SJSA1 (cell line): ENCODE data around the gene MYADML2. TPM values are rescaled to one million over a fixed set of nuclear protein-coding genes. Genes with fewer than 3 reads are reported as not detected.

Experiments
- DNase-seq, 2 experiments: peaks; one replicate each; pipeline ENCODE4 v3.0.0-alpha.2; 2015 to 2020; ENCODE audit warnings: low spot score in 2 of 2, low read depth in 1 of 2
- H3K27ac ChIP-seq: fragments of 250-450 bp; sonication (Bioruptor Pico); 2 replicates; pipeline ENCODE4 v1.5.1; 2020; ENCODE audit warnings: mild to moderate bottlenecking, moderate library complexity
- H3K27me3 ChIP-seq: fragments of 250-450 bp; sonication (Bioruptor Pico); replicated peaks from 2 replicates; pipeline ENCODE4 v1.5.1; 2020; ENCODE audit warnings: mild to moderate bottlenecking, moderate library complexity
- H3K36me3 ChIP-seq: fragments of 250-450 bp; sonication (Bioruptor Pico); 2 replicates; pipeline ENCODE4 v1.5.1; 2020; ENCODE audit warnings: mild to moderate bottlenecking
- H3K4me1 ChIP-seq: fragments of 250-450 bp; sonication (Bioruptor Pico); replicated peaks from 2 replicates; pipeline ENCODE4 v1.6.1; 2021; ENCODE audit warnings: mild to moderate bottlenecking
- H3K4me3 ChIP-seq: fragments of 250-450 bp; sonication (Bioruptor Pico); 2 replicates; pipeline ENCODE4 v1.5.1; 2020; ENCODE audit warnings: mild to moderate bottlenecking
- H3K9me3 ChIP-seq: fragments of 250-450 bp; sonication (Bioruptor Pico); replicated peaks from 2 replicates; pipeline ENCODE4 v1.5.1; 2020; ENCODE audit warnings: mild to moderate bottlenecking
- total RNA-seq: library from RNA; depleted of rRNA; stranded (reverse); fragments of >200 nt; shearing (Covaris generic); gene quantifications from 2 replicates; pipeline ENCODE4 v1.2.3, GENCODE V29; 2014; rRNA removed

MYADML2 gene
- total RNA-seq, 1 experiment from 2014 or later = not detected

DNA sequence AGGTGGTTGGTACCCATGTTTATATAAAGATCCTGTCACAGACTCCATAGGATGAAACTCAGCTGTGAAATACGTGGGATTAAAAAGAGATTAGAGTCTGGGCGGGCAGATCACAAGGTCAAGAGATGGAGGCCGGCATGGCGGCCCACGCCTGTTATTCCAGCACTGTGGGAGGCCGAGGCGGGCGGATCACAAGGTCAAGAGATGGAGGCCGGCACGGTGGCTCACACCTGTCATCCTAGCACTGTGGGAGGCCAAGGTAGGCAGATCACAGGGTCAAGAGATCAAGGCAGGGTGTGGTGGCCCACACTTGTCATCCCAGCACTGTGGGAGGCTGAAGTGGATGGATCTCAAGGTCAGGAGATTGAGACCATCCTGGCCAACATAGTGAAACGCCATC, 51.6 kb downstream of the MYADML2 start:
- H3K27me3 ChIP-seq = no peaks in the 10 kb centered on the region
- H3K9me3 ChIP-seq = no peaks in the 10 kb centered on the region
- no peak for DNase-seq
- peaks cover 72% of the 10 kb centered on the region for H3K36me3 ChIP-seq
- H3K4me3 ChIP-seq = no peak overlapping the region
- H3K27ac ChIP-seq = no peak overlapping the region
- peaks cover 42% of the 10 kb centered on the region for H3K4me1 ChIP-seq

DNA sequence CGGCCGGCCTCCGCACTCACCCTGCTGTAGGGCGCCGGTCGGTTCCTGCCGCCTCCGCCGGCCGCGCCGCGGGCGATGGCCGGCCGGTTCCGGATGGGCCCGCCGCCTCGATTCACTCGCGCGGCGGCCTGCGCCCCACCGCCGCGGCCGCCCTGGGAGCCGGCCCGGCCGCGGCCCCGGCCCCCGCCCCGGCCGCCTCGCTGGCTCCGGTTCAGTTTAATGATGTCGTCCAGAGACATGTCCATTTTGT, 55.8 kb downstream of the MYADML2 start:
- Histone ChIP-seq H3K4me1 (peaks cover 25% of the 10 kb centered on the region), H3K27me3 (no peaks in the 10 kb centered on the region), H3K4me3 (peak overlapping the region; percentile 69), H3K36me3 (peaks cover 76% of the 10 kb centered on the region), H3K9me3 (no peaks in the 10 kb centered on the region), H3K27ac (peak overlapping the region; percentile 72)
- no peak for DNase-seq

DNA sequence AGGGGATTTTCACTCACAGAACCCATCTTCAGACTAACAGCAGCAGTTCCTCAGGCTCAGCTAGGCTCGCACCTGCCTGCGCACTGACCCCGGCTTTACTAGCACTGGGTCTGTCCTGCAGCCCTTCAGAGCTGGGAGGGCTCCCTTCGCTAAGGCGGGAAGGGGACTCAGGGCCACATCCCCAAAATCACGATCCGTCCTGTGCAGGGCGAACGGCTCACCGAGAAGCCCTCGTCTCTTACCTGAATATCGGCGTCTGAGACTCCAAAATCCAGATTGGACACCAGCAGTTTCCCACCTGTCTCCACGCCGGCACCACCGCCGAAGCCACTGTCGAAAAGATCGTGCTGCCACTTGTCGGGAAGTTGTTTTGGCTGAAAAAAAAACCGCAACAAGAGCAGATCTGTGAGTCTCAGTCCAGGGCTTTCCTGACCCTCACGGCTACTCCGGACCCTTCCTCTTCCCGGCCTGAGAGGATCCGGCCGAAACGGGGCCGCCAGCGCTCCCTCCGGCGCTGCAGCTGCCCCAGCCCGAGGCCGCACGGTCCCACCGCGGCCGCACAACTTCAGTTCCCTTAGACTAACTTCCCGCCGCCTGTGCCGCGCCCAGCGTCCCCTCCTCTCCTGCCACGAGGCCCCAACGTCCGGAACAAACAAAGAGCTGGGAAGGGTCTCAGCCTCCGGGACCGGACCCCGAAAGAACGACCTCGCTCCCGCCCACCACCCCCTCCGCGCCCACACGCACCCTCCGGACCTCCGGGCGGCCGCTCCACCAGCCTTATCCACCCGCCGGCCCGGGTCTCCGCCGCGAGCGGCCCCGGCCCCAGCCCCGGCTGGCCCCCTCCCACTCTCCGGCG, 56.4 kb downstream of the MYADML2 start:
- H3K27me3 ChIP-seq = no peaks in the 10 kb centered on the region
- H3K36me3 ChIP-seq = peaks cover 76% of the 10 kb centered on the region
- H3K4me1 ChIP-seq = peaks cover 29% of the 10 kb centered on the region
- DNase-seq = peak in 1 of 2 experiments; percentile 56
- H3K9me3 ChIP-seq = no peaks in the 10 kb centered on the region
- peak overlapping the region; percentile 69 for H3K4me3 ChIP-seq
- H3K27ac ChIP-seq = peak overlapping the region; percentile 72

Other genes starting within 250 kb of the MYADML2 start
- 19.5 and 34.3 TPM in 2 replicates for gene MRPL12, start 243.9 kb downstream of the MYADML2 start, total RNA-seq
- gene SLC25A10, start 234.9 kb downstream of the MYADML2 start, total RNA-seq = 26.5 and 29.2 TPM in 2 replicates
- not detected in 2 replicates for gene GCGR, start 143.1 kb downstream of the MYADML2 start, total RNA-seq
- 154 and 180 TPM in 2 replicates for gene MCRIP1, start 113.9 kb downstream of the MYADML2 start, total RNA-seq
- gene PPP1R27, start 112.2 kb downstream of the MYADML2 start, total RNA-seq = not detected in 2 replicates
- 1,635 and 2,300 TPM in 2 replicates for gene P4HB, start 86.7 kb downstream of the MYADML2 start, total RNA-seq
- gene ARHGDIA, start 75.9 kb downstream of the MYADML2 start, total RNA-seq = 276 and 304 TPM in 2 replicates
- gene ALYREF, start 55.6 kb downstream of the MYADML2 start, total RNA-seq = 482 and 554 TPM in 2 replicates
- 416 and 712 TPM in 2 replicates for gene ANAPC11, start 55.5 kb downstream of the MYADML2 start, total RNA-seq
- gene NPB, start 45.0 kb downstream of the MYADML2 start, total RNA-seq = 0.56 and 0.84 TPM in 2 replicates
- gene PCYT2, start 35.8 kb downstream of the MYADML2 start, total RNA-seq = 68.8 and 74.2 TPM in 2 replicates
- gene SIRT7, start 29.1 kb downstream of the MYADML2 start, total RNA-seq = 23.9 and 34.7 TPM in 2 replicates
- 25.2 and 30.9 TPM in 2 replicates for gene MAFG, start 19.5 kb downstream of the MYADML2 start, total RNA-seq
- gene PYCR1, start 9.9 kb downstream of the MYADML2 start, total RNA-seq = 67.3 and 83.5 TPM in 2 replicates
- 1.4 and 2.4 TPM in 2 replicates for gene NOTUM, start 14.0 kb upstream of the MYADML2 start, total RNA-seq
- gene ASPSCR1, start 30.4 kb upstream of the MYADML2 start, total RNA-seq = 38.5 and 55.4 TPM in 2 replicates
- 180 and 261 TPM in 2 replicates for gene CENPX, start 75.6 kb upstream of the MYADML2 start, total RNA-seq
- gene LRRC45, start 76.1 kb upstream of the MYADML2 start, total RNA-seq = 35.2 and 41.2 TPM in 2 replicates
- 9.9 TPM in 2 replicates for gene RAC3, start 84.4 kb upstream of the MYADML2 start, total RNA-seq
- 128 and 176 TPM in 2 replicates for gene DCXR, start 90.5 kb upstream of the MYADML2 start, total RNA-seq
- gene RFNG, start 104.6 kb upstream of the MYADML2 start, total RNA-seq = 16.7 and 23.8 TPM in 2 replicates
- 223 and 226 TPM in 2 replicates for gene GPS1, start 104.7 kb upstream of the MYADML2 start, total RNA-seq
- 181 and 210 TPM in 2 replicates for gene DUS1L, start 118.6 kb upstream of the MYADML2 start, total RNA-seq
- gene FASN, start 151.0 kb upstream of the MYADML2 start, total RNA-seq = 54.6 and 77.6 TPM in 2 replicates